Epithelial cell of proximal tubule (primary cell): Measurements from ENCODE around the gene HDAC2. TPM values are rescaled to one million over a fixed set of nuclear protein-coding genes. Genes with fewer than 3 reads are reported as not detected.
"Not testable (repeated sequence)": the region's sequence is repeated elsewhere in the genome, so short reads cannot be mapped to it uniquely, and the experiment has no call there.

Experiments
- DNase-seq: peaks from one replicate; pipeline ENCODE4 v3.0.0-alpha.2; 2011; ENCODE audit warnings: low read depth
- H3K4me3 ChIP-seq: 2 replicates; pipeline ENCODE4 v1.5.1; 2011; ENCODE audit warnings: low read depth, mild to moderate bottlenecking, low read length
- total RNA-seq: library from RNA; depleted of rRNA; stranded (reverse); fragments of >200 nt; gene quantifications from 2 replicates; pipeline ENCODE4 v1.2.3, GENCODE V29; 2015
- TF ChIP-seq, protein P1 (sequence below): conservative IDR thresholded peaks from 2 replicates; pipeline ENCODE4 v1.5.1; 2012; ENCODE audit warnings: low read depth, mild to moderate bottlenecking, low read length

The HDAC2 gene
- total RNA-seq, 1 donor from 2014 or later = 95.5 TPM

DNA sequence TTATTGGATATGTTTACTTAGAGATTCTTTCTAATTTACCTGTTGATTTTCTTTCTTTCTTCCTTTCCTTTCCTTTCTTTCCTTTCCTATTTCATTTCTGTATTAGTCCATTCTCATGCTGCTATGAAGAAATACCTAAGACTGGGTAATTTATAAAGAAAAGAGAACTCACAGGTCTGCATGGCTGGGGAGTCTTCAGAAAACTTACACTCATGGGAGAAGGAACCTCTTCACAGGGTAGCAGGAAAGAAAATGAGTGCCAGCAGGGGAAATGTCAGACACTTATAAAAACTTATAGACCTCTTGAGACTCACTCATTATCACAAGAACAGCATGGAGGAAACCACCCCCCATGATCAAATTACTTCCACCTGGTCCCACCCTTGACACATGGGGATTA is 40.8 kb downstream of the HDAC2 start:
- TF ChIP-seq, protein P1, sequence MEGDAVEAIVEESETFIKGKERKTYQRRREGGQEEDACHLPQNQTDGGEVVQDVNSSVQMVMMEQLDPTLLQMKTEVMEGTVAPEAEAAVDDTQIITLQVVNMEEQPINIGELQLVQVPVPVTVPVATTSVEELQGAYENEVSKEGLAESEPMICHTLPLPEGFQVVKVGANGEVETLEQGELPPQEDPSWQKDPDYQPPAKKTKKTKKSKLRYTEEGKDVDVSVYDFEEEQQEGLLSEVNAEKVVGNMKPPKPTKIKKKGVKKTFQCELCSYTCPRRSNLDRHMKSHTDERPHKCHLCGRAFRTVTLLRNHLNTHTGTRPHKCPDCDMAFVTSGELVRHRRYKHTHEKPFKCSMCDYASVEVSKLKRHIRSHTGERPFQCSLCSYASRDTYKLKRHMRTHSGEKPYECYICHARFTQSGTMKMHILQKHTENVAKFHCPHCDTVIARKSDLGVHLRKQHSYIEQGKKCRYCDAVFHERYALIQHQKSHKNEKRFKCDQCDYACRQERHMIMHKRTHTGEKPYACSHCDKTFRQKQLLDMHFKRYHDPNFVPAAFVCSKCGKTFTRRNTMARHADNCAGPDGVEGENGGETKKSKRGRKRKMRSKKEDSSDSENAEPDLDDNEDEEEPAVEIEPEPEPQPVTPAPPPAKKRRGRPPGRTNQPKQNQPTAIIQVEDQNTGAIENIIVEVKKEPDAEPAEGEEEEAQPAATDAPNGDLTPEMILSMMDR = no peak
- no peak for DNase-seq
- H3K4me3 ChIP-seq = no peak overlapping the region

DNA sequence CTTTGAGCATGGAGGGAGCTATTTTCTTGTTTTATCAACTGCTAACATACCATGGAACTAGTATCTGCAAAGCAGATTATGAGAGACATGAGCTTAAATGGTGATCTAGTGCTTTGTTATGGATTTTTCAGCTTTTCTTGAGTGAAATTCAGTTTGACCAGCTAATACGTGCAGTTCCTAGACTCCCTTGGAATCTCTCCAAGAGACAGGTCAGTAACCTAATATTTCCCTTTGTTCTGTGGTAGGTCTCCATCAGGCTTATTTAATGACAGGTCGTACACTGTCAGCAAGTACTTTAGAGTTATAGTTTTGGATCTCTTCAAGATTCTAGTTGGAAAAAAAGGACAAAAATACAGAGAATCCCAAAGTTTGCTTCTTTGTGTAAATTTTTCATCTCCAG is 43.9 kb downstream of the HDAC2 start:
- TF ChIP-seq, protein P1 = no peak
- H3K4me3 ChIP-seq = no peak overlapping the region
- no peak for DNase-seq

DNA sequence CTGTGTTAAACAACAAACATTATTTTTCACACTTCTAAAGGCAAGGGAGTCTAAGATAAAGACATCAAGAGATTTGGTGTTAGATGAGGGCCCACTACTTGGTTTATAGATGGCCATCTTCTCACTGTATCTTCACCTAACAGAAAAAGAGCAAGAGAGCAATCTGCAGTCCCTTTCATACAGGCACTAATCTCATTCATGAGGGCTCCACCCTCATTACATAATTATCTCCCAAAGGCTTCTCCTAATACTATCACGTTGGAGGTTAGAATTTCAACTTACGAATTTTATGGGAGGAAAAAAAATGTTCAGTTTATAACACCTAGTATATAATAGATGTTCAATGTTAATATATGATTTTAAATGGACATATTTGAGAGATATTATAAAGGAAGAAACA is 45.6 kb downstream of the HDAC2 start:
- TF ChIP-seq, protein P1 = no peak
- no peak for DNase-seq
- no peak overlapping the region for H3K4me3 ChIP-seq

DNA sequence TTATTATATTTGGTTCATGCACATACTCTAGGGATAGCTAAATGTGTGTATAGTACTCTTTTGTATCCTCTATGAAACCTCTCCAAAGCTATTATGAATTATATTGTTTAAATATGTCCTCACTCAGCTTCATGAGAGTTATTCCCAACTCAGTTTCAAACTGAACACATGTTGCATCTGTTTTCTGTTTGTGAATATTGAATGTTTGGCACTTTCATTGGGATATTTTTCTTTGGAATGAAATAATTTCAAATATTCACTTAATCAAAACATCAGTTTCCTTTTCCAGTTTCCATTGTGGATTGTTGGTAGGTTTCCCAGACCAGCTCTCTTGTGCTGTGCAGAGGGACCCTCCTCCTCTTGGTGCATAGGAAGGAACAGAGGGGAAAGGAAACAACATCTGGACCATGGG is 46.6 kb downstream of the HDAC2 start:
- no peak overlapping the region for H3K4me3 ChIP-seq
- no peak for DNase-seq
- TF ChIP-seq, protein P1 = no peak

DNA sequence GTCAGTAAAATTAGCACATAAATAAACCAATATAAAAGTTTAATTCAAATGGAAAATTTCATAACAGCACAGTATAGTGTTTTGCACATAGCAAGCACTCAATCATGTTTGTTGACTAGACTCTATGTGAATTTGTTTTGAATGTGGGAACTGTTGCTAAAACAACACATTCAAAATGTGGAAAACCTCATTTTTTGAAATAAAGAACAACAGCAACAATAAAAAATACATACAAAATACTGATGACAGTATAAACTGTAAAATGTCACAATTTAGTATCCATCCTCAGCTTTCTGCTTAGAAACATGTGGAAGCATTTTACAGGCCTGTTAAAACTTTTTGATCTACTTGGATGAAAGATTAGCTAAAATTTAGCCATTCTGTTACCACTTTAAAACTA is 47.4 kb downstream of the HDAC2 start:
- no peak for DNase-seq
- TF ChIP-seq, protein P1 = no peak

DNA sequence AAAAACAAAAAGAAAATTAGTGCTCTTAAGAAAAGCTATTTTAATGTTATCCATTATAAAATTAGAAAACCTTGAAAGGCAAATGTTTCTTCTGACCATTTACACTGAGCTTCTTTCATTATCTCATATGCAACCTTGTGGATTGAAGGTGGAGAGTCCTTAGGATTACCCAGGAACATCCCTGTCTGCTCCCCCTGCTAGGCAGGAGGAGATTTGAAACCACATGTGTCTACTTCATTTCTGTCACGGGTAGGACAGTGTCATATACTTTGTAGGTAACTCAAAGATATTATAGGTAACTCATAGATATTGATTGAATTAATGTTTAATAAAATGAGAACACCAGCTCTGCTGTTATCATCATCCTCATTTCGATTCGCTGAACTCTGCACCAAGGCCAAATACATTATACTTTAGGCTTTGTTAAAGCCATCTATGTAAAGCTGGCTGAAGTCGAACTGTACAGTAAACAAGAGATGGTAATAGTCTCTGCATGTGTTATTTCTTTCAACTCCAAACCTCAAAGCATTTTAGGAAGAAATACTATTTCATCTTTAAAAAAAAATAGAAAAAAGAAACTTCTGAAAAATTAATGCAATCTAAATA is 49.5 kb downstream of the HDAC2 start:
- H3K4me3 ChIP-seq = no peak overlapping the region
- no peak for DNase-seq
- TF ChIP-seq, protein P1 = no peak

More for the DNA sequence above, 47.4 kb downstream of the HDAC2 start:
- H3K4me3 ChIP-seq = no peak overlapping the region

DNA sequence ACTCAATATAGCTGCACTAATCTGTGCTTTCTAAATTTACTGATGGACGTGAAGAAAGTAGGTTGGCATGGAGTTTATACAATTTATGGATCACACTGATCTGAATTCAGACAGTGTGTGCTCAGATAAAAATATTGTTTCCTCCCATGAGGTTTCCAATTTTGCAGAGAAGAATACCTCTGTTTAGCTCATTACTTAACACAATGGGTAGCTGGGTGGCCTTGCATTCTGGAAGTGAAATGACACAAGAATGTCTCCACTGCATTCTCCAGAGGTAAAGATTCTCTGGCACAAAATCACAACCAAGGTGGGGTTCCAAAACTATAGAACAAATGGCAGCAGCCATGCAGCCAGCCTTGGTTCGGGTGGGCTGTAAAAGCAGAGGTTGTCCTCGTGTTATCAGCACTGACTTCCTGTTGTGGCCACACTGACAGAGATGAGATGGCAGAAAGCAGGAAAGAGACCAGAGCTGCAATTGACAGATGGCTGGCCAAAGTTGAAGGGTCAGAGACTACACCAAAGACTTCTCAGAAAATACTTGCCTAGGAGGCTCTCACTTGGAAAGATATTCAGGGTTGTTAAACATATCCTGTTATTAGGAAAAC is 50.2 kb downstream of the HDAC2 start:
- TF ChIP-seq, protein P1 = no peak
- DNase-seq = no peak
- no peak overlapping the region for H3K4me3 ChIP-seq

DNA sequence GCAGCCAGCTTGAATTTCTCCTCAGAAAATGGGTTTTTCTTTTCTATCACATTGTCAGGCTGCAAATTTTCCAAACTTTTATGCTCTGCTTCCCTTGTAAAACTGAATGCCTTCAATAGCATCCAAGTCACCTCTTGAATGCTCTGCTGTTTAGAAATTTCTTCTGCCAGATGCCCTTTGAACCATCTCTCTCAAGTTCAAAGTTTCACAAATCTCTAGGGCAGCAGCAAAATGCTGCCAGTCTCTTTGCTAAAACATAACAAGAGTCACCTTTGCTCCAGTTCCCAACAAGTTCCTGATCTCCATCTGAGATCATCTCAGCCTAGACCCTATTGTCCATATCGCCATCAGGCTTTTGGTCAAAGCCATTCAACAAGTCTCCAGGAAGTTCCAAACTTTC is 60.7 kb downstream of the HDAC2 start:
- not testable (repeated sequence) for DNase-seq, H3K4me3 ChIP-seq
